GM19438 (cell line): ENCODE data around the gene SCN2B.

ENCODE experiments used
- ATAC-seq: cut with Tn5 transposase; IDR thresholded peaks from one replicate; pipeline ENCODE4 v1.9.1; 2021; ENCODE audit warnings: low read depth; ENCODE audit not compliant: unreplicated experiment

The SCN2B gene

DNA sequence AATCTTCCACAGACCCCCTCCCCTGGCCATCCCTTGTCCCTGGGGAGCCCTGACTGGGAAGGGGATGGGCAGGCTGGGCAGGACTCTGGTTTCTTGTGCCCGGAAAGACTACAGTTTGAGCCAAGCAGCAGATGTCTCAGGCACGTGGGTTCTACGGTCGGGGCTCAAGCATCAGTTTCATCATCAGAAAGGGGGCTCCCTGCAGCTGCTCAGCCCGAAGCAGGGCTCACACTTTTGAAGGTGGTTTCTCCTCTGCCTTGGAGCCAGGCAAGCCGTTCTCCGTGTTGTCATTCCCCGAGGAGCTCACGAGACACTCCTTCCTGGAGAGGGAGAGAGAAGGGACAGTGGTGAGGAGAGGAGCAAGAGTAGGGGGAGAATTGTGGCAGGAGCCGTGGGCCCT lies 39.6 kb downstream of the SCN2B start:
- no peak for ATAC-seq

DNA sequence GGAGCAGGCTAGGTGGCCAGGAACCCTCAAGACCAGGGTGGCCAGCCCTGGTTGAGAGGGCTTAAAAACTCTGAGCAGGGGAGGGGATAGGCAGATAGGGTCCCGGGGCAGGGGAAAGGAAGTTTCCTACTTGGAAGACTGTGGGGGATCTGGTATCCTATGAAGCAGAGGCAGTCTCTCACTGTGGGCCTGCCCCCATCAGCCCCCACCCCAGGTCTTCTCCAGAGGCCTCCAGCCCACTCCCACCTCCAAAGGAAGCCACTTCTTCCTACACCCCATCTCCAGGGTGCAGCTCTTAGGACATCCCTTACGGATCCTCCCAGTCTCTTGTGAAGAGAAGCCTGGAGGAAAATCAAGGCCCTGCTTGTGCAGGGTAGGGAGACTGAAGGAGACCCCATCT lies 40.1 kb downstream of the SCN2B start:
- no peak for ATAC-seq

DNA sequence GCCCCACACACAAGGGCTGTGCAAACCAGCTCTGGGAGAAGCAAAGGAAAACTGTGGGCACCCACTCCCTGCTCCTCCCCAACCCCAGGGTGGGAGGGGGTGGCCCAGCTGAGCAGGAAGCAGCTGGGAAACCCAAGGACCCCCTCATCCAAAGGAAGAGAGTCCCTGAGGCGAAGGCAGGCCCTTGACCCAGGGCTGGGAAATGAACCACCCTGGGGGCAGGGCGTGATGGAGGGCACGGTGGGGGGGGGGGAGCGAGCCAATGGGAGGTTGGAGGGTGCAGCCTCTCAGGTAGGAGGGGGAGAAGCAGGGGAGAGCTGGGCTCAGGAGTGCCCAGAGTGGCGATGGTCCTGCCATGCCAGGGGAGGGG lies 40.7 kb downstream of the SCN2B start:
- no peak for ATAC-seq

DNA sequence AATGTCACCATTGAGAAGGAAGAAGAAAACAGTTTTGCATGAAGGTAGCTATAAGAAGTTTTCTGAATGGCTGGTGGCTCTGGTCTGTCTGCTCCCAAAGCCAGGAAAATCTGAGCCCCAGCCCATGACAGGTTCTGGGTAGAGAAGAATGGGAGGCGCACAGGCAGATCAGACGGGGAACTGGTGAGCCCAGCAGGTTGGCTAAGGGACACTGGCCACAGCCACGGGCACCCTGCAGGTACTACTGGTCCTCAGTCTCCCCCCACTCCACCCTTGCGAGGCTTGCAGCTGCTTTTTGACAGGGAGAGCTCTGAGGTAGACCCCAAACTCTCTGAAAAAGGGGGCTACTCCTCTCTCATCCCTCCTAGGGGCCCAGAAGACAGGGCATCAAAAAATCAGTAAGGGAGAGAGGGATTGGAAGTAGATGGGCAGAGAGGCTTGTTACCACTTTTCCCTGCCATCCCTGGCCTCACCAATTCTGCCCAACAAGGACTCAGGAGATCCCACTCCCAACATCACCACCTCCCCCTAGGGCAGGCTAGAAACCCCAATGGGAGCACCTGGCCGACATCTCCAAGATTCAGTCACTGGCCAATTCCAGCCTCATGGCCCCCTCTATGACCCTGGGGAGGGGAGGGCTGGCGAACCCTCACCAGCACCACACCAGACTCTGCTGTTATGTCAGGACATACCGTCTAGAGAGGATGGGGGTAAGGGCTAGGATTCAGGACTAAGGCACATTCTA lies 41.2 kb downstream of the SCN2B start:
- no peak for ATAC-seq

DNA sequence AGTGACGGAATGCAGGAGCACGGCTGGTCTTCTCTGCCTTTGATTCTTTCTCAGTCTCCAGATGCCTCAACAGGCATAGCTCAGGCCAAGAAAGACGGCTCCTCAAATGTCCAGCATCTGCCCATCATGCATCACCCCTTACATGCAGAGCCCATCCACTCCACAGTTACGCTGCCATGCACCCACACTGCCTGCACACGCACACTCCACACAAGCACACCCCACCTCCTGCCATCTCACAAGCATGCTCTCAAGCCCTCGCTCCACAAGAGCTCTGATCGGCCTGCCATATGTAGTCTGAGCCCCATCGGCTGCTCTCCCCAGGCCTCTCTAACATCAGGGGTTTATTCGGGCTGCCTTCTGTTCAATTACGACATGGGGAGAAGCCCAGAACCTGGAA lies 42.6 kb downstream of the SCN2B start:
- no peak for ATAC-seq

DNA sequence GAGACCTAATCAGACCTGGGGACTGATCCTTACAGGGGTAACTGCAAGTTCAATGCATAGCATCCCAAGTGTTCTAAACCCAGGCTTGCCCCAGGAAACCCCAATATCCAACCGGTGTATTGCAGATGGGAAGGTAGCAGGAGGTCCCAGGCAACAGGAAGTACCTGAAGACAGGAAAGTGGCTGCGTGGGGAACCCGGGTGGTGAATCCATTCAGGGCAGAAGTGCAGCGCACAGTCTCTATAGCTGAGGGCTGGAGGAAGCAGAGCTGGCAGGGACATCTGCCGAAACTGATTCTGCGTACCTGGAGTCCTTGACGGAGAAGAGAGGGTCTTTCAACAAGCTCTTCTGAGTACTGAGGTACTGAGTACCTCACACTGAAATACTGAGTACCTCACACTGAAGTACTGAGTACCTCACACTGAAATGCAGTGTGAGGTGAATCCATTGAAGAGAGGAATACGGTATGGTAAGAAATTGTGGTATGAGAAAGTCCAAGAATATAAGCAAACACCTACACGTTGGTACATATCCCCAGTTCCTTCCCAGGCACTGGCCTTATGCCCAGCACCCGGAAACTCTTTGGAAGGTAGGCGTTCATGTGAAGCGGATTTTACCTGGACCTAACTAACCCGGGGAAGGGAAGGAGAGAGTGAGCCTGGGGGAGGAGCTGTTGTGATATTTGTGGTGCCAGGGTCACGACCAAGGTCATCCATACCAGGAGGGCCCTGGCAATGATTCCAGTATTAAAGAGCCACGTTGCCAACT lies 43.9 kb downstream of the SCN2B start:
- no peak for ATAC-seq

DNA sequence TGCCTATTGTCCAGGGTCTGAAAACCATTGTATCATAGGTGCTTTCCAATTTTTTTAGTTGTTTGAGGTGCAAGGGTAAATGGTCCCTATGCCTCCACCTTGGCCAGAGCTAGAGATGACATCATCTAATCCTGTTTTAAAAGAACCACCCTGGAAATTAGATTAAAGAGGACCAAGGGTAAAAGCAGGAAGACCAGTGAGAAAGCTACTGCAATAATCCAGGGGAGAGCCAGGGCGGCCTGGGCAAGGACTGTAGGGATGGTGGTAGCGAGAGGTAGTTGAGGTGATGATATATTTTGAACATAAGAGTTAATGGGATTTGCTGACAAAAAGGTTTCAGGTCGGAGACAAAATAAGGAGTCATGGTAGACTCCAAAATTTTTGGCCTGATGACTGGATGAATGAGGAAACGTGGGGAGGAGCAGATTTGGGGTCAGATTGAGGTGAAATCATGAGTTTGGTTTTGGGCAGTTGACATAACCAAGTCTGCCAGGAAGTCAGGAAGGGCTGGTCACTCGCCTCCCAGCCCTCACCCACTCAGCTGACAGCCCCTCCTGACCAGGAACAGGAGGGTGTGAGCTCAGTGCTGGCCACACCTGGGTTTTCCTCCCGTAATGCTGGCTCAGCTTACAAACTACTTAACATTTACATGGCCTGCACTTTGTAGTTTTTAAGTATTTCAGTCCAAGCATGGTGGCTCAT lies 46.8 kb downstream of the SCN2B start:
- no peak for ATAC-seq

DNA sequence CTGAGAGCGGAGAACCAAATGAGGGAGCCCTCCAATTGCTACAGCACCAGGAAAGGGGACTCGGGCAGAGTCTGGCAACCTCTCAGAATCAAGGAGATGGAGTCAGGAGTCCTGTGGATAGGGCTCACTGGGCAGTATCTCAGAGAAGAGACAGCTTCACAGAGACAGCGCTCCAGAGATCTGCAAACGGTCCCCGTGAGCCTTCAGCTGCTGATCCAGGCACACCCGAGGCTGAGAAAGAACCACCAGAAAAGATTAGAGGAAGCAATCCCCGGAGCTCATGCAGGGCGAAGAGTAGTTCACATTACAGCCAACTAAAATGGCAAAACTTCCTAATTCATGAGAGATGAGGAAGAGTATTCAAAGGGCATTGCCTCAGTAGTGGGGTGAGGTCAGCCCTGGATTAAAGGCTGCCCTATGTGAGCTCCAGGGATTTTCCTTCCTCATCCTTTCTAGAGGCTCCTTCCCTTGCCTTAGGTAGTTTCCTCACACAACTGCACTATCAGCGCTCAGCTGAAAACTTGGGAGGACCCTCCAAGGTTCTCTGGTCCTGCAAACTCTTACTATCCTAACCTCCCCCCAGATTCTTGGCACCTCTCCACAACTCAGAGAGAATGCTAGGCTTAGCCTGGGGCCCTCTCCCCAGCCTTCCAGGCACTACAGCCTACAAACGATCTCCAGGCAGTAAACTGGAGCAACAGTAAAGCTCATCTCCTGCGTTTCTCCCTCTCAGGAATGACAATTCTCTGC lies 47.5 kb downstream of the SCN2B start:
- ATAC-seq: no peak

DNA sequence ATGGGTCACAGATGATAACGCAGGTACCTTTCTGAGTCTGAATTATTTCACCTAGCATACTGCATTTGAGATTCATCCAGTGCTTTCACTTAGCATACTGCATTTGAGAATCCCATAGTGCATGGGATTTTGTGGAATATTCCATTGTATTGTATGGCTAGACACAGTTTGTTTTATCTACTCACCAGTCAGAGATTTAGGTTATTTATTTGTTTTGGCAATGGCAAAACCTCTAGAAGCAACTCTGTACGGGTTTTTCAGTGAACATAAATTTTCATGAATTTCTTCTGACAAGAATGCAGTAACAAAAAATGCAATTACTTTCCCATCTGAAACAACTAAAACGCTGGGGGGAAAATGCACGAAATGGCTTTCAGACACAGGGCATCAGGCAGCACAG lies 48.1 kb downstream of the SCN2B start:
- no peak for ATAC-seq

DNA sequence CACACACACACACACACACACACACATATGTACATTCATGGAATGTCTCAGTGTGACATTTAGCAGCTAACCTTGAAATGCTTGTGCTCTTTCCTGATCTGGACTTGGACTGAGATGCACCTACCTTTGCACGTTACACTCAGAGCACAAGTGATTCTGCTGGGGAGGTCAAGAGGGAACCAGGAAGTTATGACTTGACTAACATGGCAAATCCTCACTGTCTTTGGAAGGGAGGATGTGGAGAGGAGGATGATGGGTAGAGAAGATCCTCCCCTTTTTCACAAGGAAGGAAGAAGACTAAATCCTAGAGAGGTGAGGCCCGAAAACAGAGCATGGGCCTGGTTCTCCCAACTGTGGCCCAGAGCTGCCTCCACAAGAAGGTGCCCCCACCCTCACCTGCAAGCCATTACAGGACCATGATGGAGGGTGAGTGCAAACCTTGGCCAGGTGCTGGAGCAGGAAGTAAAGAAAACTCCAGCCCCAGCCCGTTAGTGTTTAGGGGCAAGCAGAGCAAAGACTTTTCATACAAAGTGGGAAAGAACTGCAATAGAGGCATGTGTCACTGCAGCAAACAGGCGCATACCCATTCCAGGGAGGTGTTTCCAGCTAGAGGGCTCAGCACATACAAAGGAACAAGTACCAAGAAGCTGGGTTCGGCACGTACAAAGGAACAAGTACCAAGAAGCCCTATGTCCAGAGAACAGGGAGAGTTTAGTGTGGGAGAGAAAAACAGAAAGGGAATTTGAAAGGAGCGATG lies 50.2 kb downstream of the SCN2B start:
- no peak for ATAC-seq

DNA sequence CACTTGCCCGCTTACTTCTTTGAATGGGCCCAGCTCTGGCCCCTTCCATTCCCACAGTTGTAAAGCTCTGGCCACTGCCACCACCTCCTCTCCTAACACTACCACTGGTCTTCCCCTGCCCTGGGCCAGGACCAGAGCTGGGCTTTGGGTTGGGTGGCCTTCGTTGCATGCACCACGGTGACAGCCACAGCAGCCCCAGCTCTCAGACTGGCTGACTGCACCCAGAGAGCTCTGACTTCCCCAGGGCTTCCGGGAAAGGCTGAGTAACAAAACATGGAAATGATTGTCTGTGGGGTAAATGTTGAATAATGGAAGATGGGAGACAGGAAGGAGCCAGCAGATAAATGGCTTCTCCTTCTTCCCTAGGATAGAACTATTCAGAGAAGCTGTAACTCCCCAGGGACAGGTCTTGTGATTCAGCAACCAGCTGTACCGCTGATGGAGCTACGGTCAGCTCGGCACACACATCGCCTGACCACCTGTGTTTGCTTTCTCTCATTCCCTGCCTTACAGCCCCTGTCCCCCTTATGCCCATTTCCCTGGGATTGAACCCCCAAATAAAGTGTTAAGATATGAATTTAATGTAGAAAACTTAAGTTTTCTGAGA lies 51.4 kb downstream of the SCN2B start:
- ATAC-seq: no peak

DNA sequence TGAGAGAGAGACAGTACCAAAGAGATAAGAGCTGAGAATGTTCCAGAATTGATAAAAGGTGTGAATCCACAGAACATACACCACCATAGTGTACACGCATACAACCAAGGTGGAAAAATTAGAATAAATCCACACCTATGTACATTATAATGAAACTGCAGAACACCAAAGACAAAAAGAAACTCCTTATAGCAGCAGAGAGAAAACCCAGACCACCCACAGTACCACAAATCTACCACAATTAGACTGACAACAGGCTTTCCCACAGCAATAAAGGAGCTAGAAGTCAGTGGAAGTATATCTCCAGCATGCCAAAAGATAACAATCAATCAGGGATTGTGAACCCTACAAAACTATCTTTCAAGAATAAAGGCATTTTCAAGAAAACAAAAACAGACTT lies 55.6 kb downstream of the SCN2B start:
- ATAC-seq: no peak

DNA sequence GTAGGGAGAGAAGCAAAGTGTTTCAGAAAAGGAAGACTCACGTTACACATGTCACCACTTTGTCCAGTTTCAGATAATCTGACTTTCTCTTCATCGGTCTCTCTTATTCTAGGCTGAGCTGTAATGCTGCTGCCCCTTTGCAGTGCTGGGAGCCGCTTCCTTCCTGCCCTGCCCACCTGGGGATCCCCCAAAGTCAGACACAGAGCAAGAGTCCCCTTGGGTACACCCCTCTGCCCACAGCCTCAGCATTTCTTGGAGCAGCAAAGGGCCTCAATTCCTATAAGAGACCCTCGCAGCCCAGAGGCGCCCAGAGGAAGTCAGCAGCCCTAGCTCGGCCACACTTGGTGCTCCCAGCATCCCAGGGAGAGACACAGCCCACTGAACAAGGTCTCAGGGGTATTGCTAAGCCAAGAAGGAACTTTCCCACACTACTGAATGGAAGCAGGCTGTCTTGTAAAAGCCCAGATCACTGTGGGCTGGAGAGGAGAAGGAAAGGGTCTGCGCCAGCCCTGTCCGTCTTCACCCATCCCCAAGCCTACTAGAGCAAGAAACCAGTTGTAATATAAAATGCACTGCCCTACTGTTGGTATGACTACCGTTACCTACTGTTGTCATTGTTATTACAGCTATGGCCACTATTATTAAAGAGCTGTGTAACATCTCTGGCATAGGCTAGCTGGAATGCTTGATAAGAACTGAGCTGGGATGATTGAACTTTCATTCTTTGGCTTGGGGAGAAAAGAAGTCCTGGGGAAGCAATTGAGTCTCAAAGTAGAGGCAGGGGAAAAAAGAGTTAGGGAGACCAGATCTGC lies 58.4 kb downstream of the SCN2B start:
- peak; percentile 52 for ATAC-seq

DNA sequence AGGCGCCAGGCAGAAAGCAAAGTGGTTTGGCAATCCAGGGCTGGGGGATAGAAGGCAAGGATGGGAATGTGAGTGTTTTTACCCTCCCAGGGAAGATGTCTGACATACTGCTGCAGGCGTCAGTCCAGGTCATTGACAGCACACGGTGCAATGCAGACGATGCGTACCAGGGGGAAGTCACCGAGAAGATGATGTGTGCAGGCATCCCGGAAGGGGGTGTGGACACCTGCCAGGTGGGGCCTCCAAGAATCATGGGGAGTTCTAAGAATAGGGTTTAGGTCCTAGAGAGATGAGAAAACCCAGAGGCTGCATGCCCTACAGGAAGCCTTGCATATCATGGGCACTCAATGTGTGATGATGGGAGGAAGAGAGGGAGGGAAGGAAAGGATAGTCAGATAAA lies 61.4 kb downstream of the SCN2B start:
- ATAC-seq: no peak

DNA sequence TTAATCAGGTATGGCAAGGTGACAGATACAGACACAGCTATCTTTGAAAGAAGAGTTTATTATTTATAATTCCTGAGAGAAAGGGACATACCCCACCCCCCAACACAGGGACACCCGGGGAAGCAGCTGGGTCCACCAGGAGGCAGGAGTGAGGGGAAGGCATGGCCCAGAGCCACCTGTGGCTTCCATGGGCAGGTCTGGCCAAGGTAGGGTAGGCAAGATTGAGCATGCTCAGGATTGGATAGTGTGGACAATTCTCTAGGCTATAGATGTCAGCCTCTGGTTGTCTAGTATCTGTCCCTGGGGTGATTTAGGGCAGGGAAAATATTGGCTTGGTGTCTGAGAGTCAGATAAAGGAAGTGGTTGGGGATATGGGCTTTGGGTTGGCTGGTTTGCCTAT lies 62.2 kb downstream of the SCN2B start:
- ATAC-seq: no peak

DNA sequence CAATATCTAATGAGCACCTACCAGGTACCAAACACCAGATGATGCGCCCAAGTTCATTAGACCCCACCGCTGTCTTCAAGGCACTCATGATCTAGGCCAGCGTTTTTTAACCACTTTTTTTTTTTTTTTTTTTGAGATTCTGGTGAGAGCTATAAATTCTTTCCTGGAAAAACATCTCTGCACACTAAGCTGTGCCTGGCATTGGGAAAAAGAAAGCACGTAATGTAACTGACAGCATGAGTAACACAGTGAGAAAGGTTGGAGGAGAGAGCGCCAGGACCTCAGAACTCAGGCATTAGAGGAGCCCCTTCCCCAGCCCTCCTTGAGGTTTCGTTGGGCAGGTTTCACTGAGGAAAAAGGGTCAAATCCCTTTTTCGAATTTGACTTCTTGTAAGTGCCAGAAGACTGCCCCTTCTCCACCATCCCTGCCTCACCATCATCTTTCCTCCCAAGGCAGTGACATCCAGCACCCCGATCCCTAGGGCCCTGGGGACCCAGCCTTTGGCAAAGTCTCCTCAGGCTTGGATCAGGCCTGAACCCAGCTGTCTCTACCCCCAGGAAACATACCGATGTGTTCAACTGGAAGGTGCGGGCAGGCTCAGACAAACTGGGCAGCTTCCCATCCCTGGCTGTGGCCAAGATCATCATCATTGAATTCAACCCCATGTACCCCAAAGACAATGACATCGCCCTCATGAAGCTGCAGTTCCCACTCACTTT lies 63.6 kb downstream of the SCN2B start:
- ATAC-seq: no peak
